Coronary artery (tissue), 2 donors: ENCODE results near the gene ZNF787.
"Not testable (repeated sequence)": the region's sequence is repeated elsewhere in the genome, so short reads cannot be mapped to it uniquely, and the experiment has no call there.

Experiments used
- DNase-seq: peaks from one replicate; pipeline ENCODE4 v3.0.0-alpha.2; 2017; ENCODE audit warnings: low spot score
- H3K27ac ChIP-seq, 2 donors: fragments of 200-600 bp; sonication (generic); one replicate each; pipeline ENCODE4 v1.5.1; 2016 to 2019
- H3K4me3 ChIP-seq: fragments of 200-600 bp; sonication (generic); 2 replicates; pipeline ENCODE4 v1.5.1; 2016; ENCODE audit warnings: mild to moderate bottlenecking, moderate library complexity
- TF ChIP-seq, protein P1 (sequence below): fragments of 200-600 bp; sonication (generic); IDR thresholded peaks from one replicate; pipeline ENCODE4 v1.5.1; 2019; ENCODE audit warnings: antibody characterized with exemption

ZNF787 gene

DNA sequence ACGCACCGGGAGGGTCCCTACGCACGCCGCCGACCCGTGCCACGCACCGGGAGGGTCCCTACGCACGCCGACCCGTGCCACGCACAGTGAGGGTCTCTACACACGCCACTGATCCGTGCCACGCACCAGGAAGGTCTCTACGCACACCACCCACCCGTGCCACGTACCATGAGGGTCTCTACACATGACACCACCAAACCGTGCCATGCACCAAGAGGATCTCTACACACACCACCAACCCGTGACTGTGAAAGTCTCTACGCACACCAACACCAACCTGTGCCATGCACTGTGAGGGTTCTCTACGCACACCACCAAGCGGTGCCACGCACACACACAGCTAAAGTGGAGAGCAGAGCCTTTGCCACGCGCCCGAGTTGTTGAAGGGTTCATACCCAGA lies 16.7 kb downstream of the ZNF787 start:
- TF ChIP-seq, protein P1, sequence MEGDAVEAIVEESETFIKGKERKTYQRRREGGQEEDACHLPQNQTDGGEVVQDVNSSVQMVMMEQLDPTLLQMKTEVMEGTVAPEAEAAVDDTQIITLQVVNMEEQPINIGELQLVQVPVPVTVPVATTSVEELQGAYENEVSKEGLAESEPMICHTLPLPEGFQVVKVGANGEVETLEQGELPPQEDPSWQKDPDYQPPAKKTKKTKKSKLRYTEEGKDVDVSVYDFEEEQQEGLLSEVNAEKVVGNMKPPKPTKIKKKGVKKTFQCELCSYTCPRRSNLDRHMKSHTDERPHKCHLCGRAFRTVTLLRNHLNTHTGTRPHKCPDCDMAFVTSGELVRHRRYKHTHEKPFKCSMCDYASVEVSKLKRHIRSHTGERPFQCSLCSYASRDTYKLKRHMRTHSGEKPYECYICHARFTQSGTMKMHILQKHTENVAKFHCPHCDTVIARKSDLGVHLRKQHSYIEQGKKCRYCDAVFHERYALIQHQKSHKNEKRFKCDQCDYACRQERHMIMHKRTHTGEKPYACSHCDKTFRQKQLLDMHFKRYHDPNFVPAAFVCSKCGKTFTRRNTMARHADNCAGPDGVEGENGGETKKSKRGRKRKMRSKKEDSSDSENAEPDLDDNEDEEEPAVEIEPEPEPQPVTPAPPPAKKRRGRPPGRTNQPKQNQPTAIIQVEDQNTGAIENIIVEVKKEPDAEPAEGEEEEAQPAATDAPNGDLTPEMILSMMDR, result no peak
- Histone ChIP-seq H3K4me3 (no peak overlapping the region), H3K27ac (peak overlapping the region in 1 of 2 donors; percentile 2)
- DNase-seq, result no peak

DNA sequence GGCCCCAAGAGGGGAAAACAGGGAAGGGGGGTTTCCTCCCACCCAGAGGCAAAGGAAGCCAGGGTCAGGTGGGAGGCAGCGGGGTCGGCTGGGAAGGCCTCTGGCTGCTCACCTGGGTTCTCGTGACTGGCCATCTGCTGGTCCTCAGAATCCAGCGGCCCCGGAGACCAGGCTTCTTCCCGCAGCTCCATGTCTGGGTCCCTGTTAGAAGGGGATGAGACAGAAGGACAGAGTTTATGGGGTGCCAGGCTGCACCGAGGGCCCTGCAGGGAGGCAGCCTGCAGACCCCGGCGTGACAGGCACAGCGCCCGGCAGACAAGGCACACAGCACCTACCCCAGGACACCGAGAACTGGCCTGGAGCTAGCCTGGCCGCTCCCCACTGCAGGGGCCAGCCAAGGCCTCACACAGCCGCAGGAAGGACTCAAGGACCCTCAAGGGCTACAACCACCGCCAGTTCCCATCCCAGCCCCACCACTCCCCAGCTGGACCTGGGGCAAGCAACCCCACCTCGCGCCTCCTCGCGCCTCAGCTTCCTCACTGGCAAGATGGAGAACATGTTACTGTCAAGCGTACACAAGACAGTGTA lies 18.0 kb downstream of the ZNF787 start:
- no peak for DNase-seq
- Histone ChIP-seq H3K4me3 (no peak overlapping the region), H3K27ac (no peak overlapping the region)
- TF ChIP-seq, protein P1, result no peak

DNA sequence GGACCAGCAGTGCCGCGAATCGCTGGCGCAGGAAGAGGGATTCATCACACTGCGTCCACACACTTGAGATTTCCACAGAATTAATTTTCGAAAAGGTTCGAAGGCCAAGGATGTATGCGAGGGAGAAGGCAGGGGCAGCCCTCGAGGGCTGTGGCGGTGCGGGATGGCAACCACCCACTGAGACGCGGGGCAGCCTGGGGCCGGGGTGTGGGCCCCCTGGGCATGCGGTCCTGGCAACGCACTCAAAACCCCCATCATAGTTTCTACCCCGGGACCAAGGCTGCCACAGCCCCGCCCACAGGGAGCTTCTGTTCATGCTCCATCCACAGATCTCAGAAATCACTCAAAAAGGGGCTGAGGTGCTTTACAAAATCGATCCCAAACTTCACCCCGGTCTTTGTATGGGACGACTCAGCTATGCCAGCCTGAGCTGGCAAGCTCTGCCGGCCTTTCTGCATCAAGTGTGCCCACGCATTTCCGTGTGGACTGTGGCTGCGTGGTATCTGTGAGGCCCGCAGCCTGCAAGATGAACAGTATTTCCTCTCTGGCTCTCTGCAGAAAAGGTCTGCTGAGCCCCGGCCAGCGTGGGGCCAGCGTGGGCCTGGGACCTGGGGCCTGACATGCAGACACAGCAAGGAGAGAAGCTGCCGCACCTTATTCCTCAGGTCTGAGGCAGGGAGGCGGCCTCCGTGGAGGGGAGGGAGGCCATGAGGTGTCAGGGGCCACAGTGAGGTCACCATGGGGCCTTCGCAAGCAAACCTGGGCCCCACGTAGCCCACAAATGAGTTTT lies 19.2 kb downstream of the ZNF787 start:
- no peak overlapping the region for H3K4me3 ChIP-seq
- H3K27ac ChIP-seq, result no peak overlapping the region
- TF ChIP-seq, protein P1, result no peak
- no peak for DNase-seq

DNA sequence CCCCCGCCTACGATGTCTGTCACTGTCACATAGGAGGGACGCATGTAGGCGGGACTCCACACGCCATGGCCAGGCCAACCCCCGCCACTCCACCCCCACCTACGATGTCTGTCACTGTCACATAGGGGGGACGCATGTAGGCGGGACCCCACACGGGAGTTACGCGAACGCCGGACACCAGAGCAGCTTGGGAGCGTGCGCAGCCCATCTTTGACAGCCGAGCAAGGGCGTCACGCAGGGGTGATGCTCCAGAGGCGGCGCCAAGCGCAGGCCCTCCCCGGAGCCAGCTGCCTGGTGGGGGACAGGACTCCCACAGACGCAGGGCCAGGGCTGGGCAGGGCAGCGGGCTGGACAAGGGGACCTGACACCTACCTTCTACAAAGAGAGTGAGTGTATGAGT lies 20.0 kb downstream of the ZNF787 start:
- Histone ChIP-seq H3K4me3 (no peak overlapping the region), H3K27ac (no peak overlapping the region)
- TF ChIP-seq, protein P1, result no peak
- DNase-seq, result no peak

DNA sequence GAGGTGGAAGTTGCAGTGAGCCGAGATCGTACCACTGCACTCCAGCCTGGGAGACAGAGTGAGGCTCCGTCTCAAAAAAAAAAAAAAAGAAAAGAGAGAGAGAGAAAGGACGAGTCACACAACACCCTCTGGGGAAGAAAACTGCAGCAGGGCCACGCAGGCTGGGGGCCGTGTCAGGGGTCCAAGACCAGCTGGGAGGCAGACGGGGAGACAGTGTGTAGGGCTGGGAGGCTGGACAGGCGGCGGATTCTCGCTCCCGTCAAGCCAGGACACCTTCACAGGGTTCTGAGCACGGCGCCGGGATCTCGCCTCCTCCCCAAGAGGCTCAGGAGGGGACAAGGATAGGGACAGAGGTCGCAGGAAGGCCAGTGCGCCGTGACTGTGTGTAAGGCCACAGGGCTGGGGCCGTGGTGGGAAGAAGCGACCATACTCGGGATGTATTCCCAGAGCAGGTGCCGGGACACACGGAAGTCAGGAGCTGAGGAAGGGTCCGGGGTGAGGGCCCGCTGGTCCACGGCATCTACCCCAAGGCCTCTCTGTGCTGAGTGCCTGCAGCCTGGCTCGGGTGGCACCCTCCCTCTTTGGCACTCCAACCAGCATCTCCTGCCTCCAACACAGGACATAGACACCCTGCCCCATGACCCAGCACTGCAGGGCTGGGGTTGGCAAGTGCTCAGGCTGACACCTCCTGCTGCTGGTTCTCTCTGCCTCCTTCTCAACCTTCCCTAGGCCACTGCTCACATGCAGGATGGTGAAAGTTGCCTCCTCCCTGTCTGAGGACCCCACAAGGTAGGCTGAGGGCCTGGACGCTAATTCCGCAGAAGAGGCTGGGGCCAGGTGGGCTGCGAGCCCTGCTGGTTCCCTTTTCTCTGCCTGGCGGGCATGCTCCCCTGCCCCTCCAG lies 21.2 kb downstream of the ZNF787 start:
- no peak overlapping the region for H3K4me3 ChIP-seq
- no peak for DNase-seq
- TF ChIP-seq, protein P1, result no peak
- H3K27ac ChIP-seq, result no peak overlapping the region

DNA sequence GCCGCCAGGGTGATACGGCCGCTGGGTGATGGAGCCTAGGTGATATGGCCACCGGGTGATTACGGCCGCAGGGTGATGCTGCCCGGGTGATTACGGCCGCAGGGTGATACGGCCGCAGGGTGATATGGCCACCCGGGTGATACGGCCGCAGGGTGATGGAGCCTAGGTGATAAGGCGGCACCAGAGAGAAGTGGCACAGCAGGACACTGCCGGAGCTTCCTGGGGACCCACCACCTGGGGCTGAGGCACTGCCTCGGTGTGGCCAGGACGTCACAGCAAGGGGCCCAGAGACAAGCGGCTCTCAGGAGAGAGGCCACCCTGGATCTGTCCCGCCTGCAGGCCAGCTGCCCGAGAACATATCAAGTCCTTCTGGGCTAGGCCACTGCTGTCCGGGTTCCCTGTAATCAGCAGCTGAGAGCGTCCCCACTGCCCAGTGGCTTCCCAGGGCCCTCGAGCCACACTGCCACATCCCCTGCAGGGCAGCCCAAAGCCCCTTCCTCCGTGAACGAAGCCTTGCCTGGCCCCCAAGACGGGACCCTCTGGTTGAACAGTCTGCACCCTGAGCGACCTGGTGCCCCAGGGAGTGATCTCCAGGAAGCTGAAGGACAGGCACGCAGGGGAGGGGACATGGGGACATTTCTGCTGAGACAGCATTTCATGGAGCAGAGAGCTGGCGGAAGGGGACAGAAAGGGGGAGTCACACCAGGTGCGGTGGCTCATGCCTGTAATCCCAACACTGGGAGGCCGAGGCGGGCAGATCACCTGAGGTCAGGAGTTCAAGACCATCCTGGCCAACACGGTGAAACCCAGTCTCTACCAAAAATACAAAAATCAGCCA lies 22.1 kb downstream of the ZNF787 start:
- TF ChIP-seq, protein P1, result no peak
- Histone ChIP-seq H3K4me3 (no peak overlapping the region), H3K27ac (no peak overlapping the region)
- no peak for DNase-seq

DNA sequence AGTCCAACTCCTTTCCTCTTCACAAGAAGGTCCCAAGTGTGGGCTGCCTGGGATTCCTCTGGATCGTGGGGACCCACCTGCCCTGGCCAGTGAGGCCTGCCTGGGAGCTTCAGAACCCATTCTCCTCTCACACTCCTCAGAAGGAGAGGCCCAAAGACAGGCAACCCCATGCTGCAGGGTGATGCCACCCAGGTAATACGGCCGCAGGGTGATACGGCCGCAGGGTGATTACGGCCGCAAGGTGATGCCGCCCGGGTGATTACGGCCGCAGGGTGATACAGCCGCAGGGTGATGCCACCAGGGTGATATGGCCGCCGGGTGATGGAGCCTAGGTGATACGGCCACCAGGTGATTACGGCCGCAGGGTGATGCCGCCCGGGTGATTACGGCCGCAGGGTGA lies 22.9 kb downstream of the ZNF787 start:
- DNase-seq, H3K27ac ChIP-seq, H3K4me3 ChIP-seq: not testable (repeated sequence)
